ENCODE results near the gene NTRK2. TPM values are rescaled to one million over a fixed set of nuclear protein-coding genes. Genes with fewer than 3 reads are reported as not detected.

NTRK2 gene
- total RNA-seq, 2 experiments from 2014 or later = 0.06 TPM; not detected in 1

GRCh38 chr9:84711936-84712335 lies 42.4 kb downstream of the NTRK2 start:
- Histone ChIP-seq H3K9me2 (ENCODE audit: insufficient read depth, low read length) (no peaks in the 10 kb centered on the region), H3K27ac (ENCODE audit: low read depth, low read length, poor library complexity, severe bottlenecking) (no peak overlapping the region), H3K79me2 (ENCODE audit: insufficient read depth, low read depth, low read length) (no peaks in the 10 kb centered on the region; the same call in 1 of the 2 replicates), H3K36me3 (ENCODE audit: insufficient read depth, low read length) (no peaks in the 10 kb centered on the region), H4K20me1 (ENCODE audit: insufficient read depth, low read length) (no peaks in the 10 kb centered on the region), H3K4me1 (ENCODE audit: insufficient read depth, low read length, poor library complexity, severe bottlenecking) (no peaks in the 10 kb centered on the region), H3K4me3 (ENCODE audit: low read depth, low read length, poor library complexity, severe bottlenecking) (no peak overlapping the region), H2AFZ (ENCODE audit: low read length) (no peak overlapping the region), H3K9me3 (ENCODE audit: low read length) (no peaks in the 10 kb centered on the region), H3K4me2 (ENCODE audit: low read length) (no peak overlapping the region)
- intact Hi-C loops (cut with micrococcal nuclease; ENCODE audit: unreplicated experiment) = no loop called here
- TF ChIP-seq, protein P1, sequence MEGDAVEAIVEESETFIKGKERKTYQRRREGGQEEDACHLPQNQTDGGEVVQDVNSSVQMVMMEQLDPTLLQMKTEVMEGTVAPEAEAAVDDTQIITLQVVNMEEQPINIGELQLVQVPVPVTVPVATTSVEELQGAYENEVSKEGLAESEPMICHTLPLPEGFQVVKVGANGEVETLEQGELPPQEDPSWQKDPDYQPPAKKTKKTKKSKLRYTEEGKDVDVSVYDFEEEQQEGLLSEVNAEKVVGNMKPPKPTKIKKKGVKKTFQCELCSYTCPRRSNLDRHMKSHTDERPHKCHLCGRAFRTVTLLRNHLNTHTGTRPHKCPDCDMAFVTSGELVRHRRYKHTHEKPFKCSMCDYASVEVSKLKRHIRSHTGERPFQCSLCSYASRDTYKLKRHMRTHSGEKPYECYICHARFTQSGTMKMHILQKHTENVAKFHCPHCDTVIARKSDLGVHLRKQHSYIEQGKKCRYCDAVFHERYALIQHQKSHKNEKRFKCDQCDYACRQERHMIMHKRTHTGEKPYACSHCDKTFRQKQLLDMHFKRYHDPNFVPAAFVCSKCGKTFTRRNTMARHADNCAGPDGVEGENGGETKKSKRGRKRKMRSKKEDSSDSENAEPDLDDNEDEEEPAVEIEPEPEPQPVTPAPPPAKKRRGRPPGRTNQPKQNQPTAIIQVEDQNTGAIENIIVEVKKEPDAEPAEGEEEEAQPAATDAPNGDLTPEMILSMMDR (conservative IDR thresholded peaks at IDR 0.05; ENCODE audit: low read length) = no peak
- TF ChIP-seq EZH2phosphoT487 (IDR thresholded peaks at IDR 0.05; ENCODE audit: borderline replicate concordance, low read depth, low read length) = no peak
- ChIA-PET POLR2A (no interaction called here), CTCF (ENCODE audit: unreplicated experiment) (no interaction called here)
- no TSS peak for BruUV-seq (replicated peaks)
- no peak for DNase-seq (ENCODE audit: low spot score)

DNA sequence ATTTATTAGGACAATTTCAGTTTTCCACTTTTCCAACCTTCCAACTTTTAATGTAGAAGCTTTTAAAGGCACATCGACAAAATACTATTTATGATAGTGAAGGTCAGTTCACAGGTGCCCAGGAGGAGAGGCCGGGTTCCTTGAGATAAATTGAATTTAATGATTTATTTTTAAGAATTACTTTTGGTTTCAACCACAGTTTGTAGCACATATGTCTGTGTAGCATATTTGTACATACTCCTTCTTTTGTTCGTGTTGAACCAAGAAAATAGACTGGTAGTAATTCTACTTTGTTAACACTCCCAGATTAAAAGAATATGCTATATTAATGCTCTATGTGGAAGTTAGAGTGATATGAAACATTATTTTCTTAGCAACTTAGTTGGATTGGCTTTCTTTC lies 46.7 kb downstream of the NTRK2 start:
- H2AFZ ChIP-seq (ENCODE audit: low read length) = no peak overlapping the region
- no TSS peak for BruUV-seq (replicated peaks)
- TF ChIP-seq EZH2phosphoT487 (IDR thresholded peaks at IDR 0.05; ENCODE audit: borderline replicate concordance, low read depth, low read length) = no peak
- TF ChIP-seq, protein P1 (conservative IDR thresholded peaks at IDR 0.05; ENCODE audit: low read length) = no peak
- H3K9me2 ChIP-seq (ENCODE audit: insufficient read depth, low read length) = no peaks in the 10 kb centered on the region
- H4K20me1 ChIP-seq (ENCODE audit: insufficient read depth, low read length) = no peaks in the 10 kb centered on the region
- no peaks in the 10 kb centered on the region for H3K79me2 ChIP-seq (ENCODE audit: insufficient read depth, low read depth, low read length)
- no peak for DNase-seq (ENCODE audit: low spot score)
- ChIA-PET POLR2A (no interaction called here), CTCF (ENCODE audit: unreplicated experiment) (no interaction called here)
- no peak overlapping the region for H3K4me2 ChIP-seq (ENCODE audit: low read length)
- H3K36me3 ChIP-seq (ENCODE audit: insufficient read depth, low read length) = no peaks in the 10 kb centered on the region
- intact Hi-C loops (cut with micrococcal nuclease; ENCODE audit: unreplicated experiment) = no loop called here
- no peak overlapping the region for H3K4me3 ChIP-seq (ENCODE audit: low read depth, low read length, poor library complexity, severe bottlenecking)
- H3K4me1 ChIP-seq (ENCODE audit: insufficient read depth, low read length, poor library complexity, severe bottlenecking) = no peaks in the 10 kb centered on the region
- H3K27ac ChIP-seq (ENCODE audit: low read depth, low read length, poor library complexity, severe bottlenecking) = no peak overlapping the region
- no peaks in the 10 kb centered on the region for H3K9me3 ChIP-seq (ENCODE audit: low read length)

GRCh38 chr9:84718476-84718875 lies 48.9 kb downstream of the NTRK2 start:
- TF ChIP-seq, protein P1 (conservative IDR thresholded peaks at IDR 0.05; ENCODE audit: low read length) = no peak
- no peak for TF ChIP-seq EZH2phosphoT487 (IDR thresholded peaks at IDR 0.05; ENCODE audit: borderline replicate concordance, low read depth, low read length)
- DNase-seq (ENCODE audit: low spot score) = no peak
- no peaks in the 10 kb centered on the region for H3K9me2 ChIP-seq (ENCODE audit: insufficient read depth, low read length)
- no TSS peak for BruUV-seq (replicated peaks)
- H3K27ac ChIP-seq (ENCODE audit: low read depth, low read length, poor library complexity, severe bottlenecking) = no peak overlapping the region
- H4K20me1 ChIP-seq (ENCODE audit: insufficient read depth, low read length) = no peaks in the 10 kb centered on the region
- CTCF ChIA-PET (ENCODE audit: unreplicated experiment) = no interaction called here
- H3K36me3 ChIP-seq (ENCODE audit: insufficient read depth, low read length) = no peaks in the 10 kb centered on the region
- POLR2A ChIA-PET = no interaction called here
- no peak overlapping the region for H2AFZ ChIP-seq (ENCODE audit: low read length)
- H3K4me3 ChIP-seq (ENCODE audit: low read depth, low read length, poor library complexity, severe bottlenecking) = no peak overlapping the region
- H3K79me2 ChIP-seq (ENCODE audit: insufficient read depth, low read depth, low read length) = no peaks in the 10 kb centered on the region
- no peaks in the 10 kb centered on the region for H3K9me3 ChIP-seq (ENCODE audit: low read length)
- no peaks in the 10 kb centered on the region for H3K4me1 ChIP-seq (ENCODE audit: insufficient read depth, low read length, poor library complexity, severe bottlenecking)
- intact Hi-C loops (cut with micrococcal nuclease; ENCODE audit: unreplicated experiment) = no loop called here
- H3K4me2 ChIP-seq (ENCODE audit: low read length) = no peak overlapping the region

Measured in OCI-LY7 (cell line).